ENCODE data around the gene ADAD2. TPM values are rescaled to one million over a fixed set of nuclear protein-coding genes. Genes with fewer than 3 reads are reported as not detected.

ADAD2 gene
- total RNA-seq, 1 donor from 2014 or later, result not detected

DNA sequence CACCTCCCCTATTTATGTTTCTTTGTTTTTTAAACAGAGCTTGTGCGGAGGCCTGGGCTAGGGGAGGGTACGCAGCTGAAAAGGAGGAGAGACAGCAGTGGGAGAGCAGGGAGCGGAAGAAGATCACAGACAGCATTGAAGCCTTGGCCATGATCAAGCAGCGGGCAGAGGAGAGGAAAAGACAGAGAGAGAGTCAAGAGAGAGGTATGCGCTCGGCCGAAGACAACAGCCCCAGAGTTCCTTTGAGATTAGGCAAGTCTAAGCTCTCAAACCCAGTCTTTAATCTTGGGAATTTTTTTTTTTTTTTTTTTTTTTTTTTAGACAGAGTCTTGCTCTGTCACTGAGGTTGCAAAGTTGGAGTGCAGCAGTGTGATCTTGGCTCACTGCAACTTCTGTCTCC lies 25.2 kb upstream of the ADAD2 start:
- Mint-ChIP-seq H3K27ac (ENCODE audit: unreplicated experiment) (no peak overlapping the region), H3K27me3 (ENCODE audit: unreplicated experiment) (peaks cover 2% of the 10 kb centered on the region), H3K4me3 (ENCODE audit: unreplicated experiment) (no peak overlapping the region), H3K4me1 (ENCODE audit: low read depth, unreplicated experiment) (no peaks in the 10 kb centered on the region), H3K36me3 (ENCODE audit: unreplicated experiment) (peaks cover 5% of the 10 kb centered on the region), H3K9me3 (ENCODE audit: unreplicated experiment) (no peaks in the 10 kb centered on the region)
- no peak for DNase-seq
- TF ChIP-seq, protein P1, sequence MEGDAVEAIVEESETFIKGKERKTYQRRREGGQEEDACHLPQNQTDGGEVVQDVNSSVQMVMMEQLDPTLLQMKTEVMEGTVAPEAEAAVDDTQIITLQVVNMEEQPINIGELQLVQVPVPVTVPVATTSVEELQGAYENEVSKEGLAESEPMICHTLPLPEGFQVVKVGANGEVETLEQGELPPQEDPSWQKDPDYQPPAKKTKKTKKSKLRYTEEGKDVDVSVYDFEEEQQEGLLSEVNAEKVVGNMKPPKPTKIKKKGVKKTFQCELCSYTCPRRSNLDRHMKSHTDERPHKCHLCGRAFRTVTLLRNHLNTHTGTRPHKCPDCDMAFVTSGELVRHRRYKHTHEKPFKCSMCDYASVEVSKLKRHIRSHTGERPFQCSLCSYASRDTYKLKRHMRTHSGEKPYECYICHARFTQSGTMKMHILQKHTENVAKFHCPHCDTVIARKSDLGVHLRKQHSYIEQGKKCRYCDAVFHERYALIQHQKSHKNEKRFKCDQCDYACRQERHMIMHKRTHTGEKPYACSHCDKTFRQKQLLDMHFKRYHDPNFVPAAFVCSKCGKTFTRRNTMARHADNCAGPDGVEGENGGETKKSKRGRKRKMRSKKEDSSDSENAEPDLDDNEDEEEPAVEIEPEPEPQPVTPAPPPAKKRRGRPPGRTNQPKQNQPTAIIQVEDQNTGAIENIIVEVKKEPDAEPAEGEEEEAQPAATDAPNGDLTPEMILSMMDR (IDR thresholded peaks at IDR 0.05; ENCODE audit: partially characterized antibody, unreplicated experiment), result no peak

DNA sequence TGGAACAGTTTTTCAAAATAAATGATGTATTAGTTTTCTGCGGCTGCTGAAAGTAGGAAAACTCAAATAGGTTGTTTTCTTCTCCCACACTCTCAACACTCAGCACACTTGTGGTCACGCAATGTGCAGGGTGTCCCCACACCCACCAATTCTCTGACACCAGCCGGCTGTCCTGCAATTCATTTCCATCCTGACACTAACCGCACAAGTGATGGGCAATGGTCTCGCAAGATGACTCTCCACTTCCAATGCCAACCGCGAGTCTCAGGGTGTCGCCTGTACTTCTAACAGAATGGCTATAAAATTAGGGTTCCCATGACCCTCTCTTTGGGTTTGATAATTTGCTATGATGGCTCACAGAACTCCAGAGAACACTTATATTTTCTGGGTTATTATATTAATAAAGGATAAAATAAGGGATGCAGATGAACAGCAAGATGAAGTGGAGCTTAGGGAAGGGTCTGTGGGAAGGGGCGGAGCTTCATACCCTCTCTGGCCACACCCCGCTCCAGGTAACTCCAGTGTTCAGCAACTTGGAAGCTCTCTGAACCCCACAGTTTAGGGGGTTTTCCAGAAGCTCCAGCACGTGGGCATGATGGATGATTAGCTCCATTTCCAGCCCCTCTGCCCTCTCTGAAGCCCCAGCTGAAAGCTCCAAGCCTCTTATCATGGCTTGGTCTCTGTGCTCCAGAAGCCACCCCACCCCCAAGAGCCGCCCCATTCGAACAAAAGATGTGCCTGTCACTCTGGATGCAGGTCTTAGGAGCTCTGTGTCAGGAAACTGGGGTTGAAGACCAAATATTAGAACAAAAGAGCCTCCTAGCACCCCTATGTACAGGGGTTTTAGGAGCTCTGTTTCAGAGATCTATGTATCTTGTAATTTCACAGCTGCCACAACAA lies 23.9 kb upstream of the ADAD2 start:
- H3K27ac Mint-ChIP-seq (ENCODE audit: unreplicated experiment), result no peak overlapping the region
- peaks cover 5% of the 10 kb centered on the region for H3K36me3 Mint-ChIP-seq (ENCODE audit: unreplicated experiment)
- H3K4me1 Mint-ChIP-seq (ENCODE audit: low read depth, unreplicated experiment), result no peaks in the 10 kb centered on the region
- H3K4me3 Mint-ChIP-seq (ENCODE audit: unreplicated experiment), result no peak overlapping the region
- TF ChIP-seq, protein P1 (IDR thresholded peaks at IDR 0.05; ENCODE audit: partially characterized antibody, unreplicated experiment), result no peak
- peaks cover 3% of the 10 kb centered on the region for H3K27me3 Mint-ChIP-seq (ENCODE audit: unreplicated experiment)
- DNase-seq, result no peak
- no peaks in the 10 kb centered on the region for H3K9me3 Mint-ChIP-seq (ENCODE audit: unreplicated experiment)

DNA sequence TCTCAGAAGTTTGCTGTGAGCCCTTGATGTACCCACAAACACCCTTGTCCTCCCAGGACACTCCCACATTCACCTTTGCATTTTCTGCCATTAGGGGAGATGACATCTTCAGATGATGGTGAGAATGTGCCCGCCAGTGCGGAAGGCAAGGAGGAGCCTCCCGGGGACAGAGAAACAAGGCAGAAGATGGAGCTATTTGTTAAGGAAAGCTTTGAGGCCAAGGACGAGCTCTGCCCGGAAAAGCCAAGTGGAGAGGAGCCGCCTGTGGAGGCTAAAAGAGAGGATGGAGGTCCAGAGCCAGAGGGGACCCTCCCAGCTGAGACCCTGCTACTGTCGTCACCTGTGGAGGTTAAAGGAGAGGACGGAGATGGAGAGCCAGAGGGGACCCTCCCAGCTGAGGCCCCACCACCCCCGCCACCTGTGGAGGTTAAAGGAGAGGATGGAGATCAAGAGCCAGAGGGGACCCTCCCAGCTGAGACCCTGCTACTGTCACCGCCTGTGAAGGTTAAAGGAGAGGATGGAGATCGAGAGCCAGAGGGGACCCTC lies 21.1 kb upstream of the ADAD2 start:
- Mint-ChIP-seq H3K4me3 (ENCODE audit: unreplicated experiment) (no peak overlapping the region), H3K4me1 (ENCODE audit: low read depth, unreplicated experiment) (no peaks in the 10 kb centered on the region), H3K27ac (ENCODE audit: unreplicated experiment) (no peak overlapping the region), H3K27me3 (ENCODE audit: unreplicated experiment) (peaks cover 5% of the 10 kb centered on the region), H3K9me3 (ENCODE audit: unreplicated experiment) (no peaks in the 10 kb centered on the region), H3K36me3 (ENCODE audit: unreplicated experiment) (peaks cover 5% of the 10 kb centered on the region)
- DNase-seq, result no peak
- TF ChIP-seq, protein P1 (IDR thresholded peaks at IDR 0.05; ENCODE audit: partially characterized antibody, unreplicated experiment), result no peak

DNA sequence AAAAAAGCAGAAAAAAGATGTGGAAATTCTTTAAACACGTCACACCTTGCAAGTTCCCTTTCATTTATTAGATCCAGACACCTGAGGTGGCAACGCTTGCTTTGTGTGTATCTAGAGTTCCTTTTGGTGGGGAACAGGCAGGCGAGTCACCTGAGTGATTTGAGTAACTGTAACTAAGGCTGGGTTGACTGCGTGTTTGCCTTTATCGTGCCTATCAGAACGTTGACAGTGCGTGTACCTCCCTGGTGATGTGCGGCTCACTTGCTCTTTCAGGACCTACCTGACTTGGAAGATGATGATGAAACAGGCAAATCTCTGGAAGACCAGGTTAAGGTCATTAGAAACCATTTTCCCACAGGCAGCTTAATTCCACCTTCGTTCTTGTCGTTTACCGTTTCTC lies 16.6 kb upstream of the ADAD2 start:
- Mint-ChIP-seq H3K27ac (ENCODE audit: unreplicated experiment) (no peak overlapping the region), H3K4me1 (ENCODE audit: low read depth, unreplicated experiment) (peaks cover 1% of the 10 kb centered on the region), H3K36me3 (ENCODE audit: unreplicated experiment) (peaks cover 5% of the 10 kb centered on the region), H3K27me3 (ENCODE audit: unreplicated experiment) (peaks cover 5% of the 10 kb centered on the region), H3K4me3 (ENCODE audit: unreplicated experiment) (no peak overlapping the region), H3K9me3 (ENCODE audit: unreplicated experiment) (peaks cover 1% of the 10 kb centered on the region)
- TF ChIP-seq, protein P1 (IDR thresholded peaks at IDR 0.05; ENCODE audit: partially characterized antibody, unreplicated experiment), result no peak
- DNase-seq, result no peak

All from glutamatergic neuron (in vitro differentiated cells).